Heart left ventricle (tissue), 13 donors: ENCODE results near the gene LAPTM5.

Source experiments
- CTCF ChIP-seq, 12 donors: fragments of 200-600 bp; sonication (generic) in 4 of 12; IDR thresholded peaks; one replicate each; pipeline versions ENCODE4 v1.5.0 to v1.8.0; 2018 to 2022; ENCODE audit warnings: antibody characterized with exemption in 12 of 12, mild to moderate bottlenecking in 5 of 12
- POLR2A ChIP-seq, 2 donors: fragments of 450-650 bp; IDR thresholded peaks; one replicate each; pipeline ENCODE4 v1.6.1; 2017; ENCODE audit warnings: antibody characterized with exemption in 2 of 2, mild to moderate bottlenecking in 2 of 2, moderate library complexity in 2 of 2
- donor health status: ischemic (EF 13 %, LVEDD 7.1; RV severe dilation, severe dysfunction).
- donor health status: DM: no; HTN: yes; CAD: no.
- donor health status: DM: no; HTN: no; CAD: no.
- donor health status: ischemic (EF 25% LVEDD 6.9; RV normal size, moderate dysfunction).
- donor health status: ischemic (EF 25% LVEDD 5.7; RV mildly dilated, moderate dysfunction).
- donor health status: ischemic (EF 35%, LVEDD 5.7; RV mildly dilated, moderate dysfunction).
- donor health status: nonischemic (EF 11% LVEDD 7.7; RV severe dilation, severe dysfunction).
- donor health status: DM: yes; HTN: yes; CAD: no.
- donor health status: PGD.
- donor health status: ischemic (EF 29% LVEDD 5.4; RV normal size, mild dysfunction).
- donor health status: nonischemic (EF 23%, LVEDD 6.1; RV moderate dilation, normal function).

GRCh38 chr1:30726773-30727684 is 30.5 kb downstream of the LAPTM5 start:
- TF ChIP-seq CTCF (IDR thresholded peaks at IDR 0.05), result no peak
- no peak for TF ChIP-seq POLR2A (IDR thresholded peaks at IDR 0.05)
